CD8-positive, alpha-beta memory T cell (primary cell): ENCODE data around the gene PSKH1. TPM values are rescaled to one million over a fixed set of nuclear protein-coding genes. Genes with fewer than 3 reads are reported as not detected.

Experiments
- CTCF ChIA-PET: fragments of 350-600 bp; sonication (Branson Sonifier 250); formaldehyde crosslinking; loops from one replicate; lab custom pipeline; 2021; ENCODE audit warnings: antibody characterized with exemption; lab: Charles Lee
- POLR2A ChIA-PET: fragments of 350-600 bp; sonication (Branson Sonifier 250); formaldehyde crosslinking; loops from one replicate; lab custom pipeline; 2021; ENCODE audit warnings: antibody characterized with exemption; lab: Charles Lee
- DNase-seq, 5 donors: peaks; one replicate each; pipeline versions ENCODE4 v3.0.0 to v3.0.0-alpha.2; 2020 to 2022; ENCODE audit warnings: mixed read lengths in 1 of 5
- H3K27ac ChIP-seq: one replicate; pipeline ENCODE4 v1.7.0; 2013; ENCODE audit warnings: low read depth, mild to moderate bottlenecking, low read length, moderate library complexity
- H3K27me3 ChIP-seq: 2 replicates; pipeline ENCODE4 v1.7.0; 2013; ENCODE audit warnings: low read length, mild to moderate bottlenecking; ENCODE audit not compliant: insufficient read depth, poor library complexity, severe bottlenecking
- H3K36me3 ChIP-seq: 2 replicates; pipeline ENCODE4 v1.7.0; 2013; ENCODE audit warnings: mild to moderate bottlenecking, low read length, moderate library complexity; ENCODE audit not compliant: insufficient read depth
- H3K4me1 ChIP-seq: 2 replicates; pipeline ENCODE4 v1.7.0; 2013; ENCODE audit warnings: mild to moderate bottlenecking, low read length, moderate library complexity; ENCODE audit not compliant: insufficient read depth
- H3K4me3 ChIP-seq: 2 replicates; pipeline ENCODE4 v1.7.0; 2013; ENCODE audit warnings: mild to moderate bottlenecking, low read length
- H3K9me3 ChIP-seq: 2 replicates; pipeline ENCODE4 v1.7.0; 2013; ENCODE audit warnings: mild to moderate bottlenecking, low read length
- H3K27ac Mint-ChIP-seq, 8 donors: one replicate each; pipeline ENCODE4 v1.8.0; 2020 to 2021; ENCODE audit warnings: mixed read lengths in 8 of 8, mild to moderate bottlenecking in 6 of 8, inconsistent platforms in 3 of 8, moderate library complexity in 3 of 8
- H3K27me3 Mint-ChIP-seq, 2 donors: one replicate each; pipeline ENCODE4 v1.8.0; 2020 to 2021; ENCODE audit warnings: mixed read lengths in 2 of 2, mild to moderate bottlenecking in 1 of 2, moderate library complexity in 1 of 2
- H3K36me3 Mint-ChIP-seq, 3 donors: one replicate each; pipeline ENCODE4 v1.8.0; 2020 to 2021; ENCODE audit warnings: mixed read lengths in 3 of 3, inconsistent platforms in 1 of 3, mild to moderate bottlenecking in 1 of 3
- H3K4me1 Mint-ChIP-seq, 3 donors: one replicate each; pipeline ENCODE4 v1.8.0; 2020 to 2021; ENCODE audit warnings: mixed read lengths in 3 of 3, inconsistent platforms in 1 of 3, mild to moderate bottlenecking in 1 of 3
- H3K4me3 Mint-ChIP-seq, 7 donors: one replicate each; pipeline ENCODE4 v1.8.0; 2020 to 2021; ENCODE audit warnings: mixed read lengths in 7 of 7, mild to moderate bottlenecking in 6 of 7, moderate library complexity in 4 of 7, inconsistent platforms in 2 of 7
- H3K9me3 Mint-ChIP-seq, 5 donors: one replicate each; pipeline ENCODE4 v1.8.0; 2020 to 2022; ENCODE audit warnings: mixed read lengths in 5 of 5, mild to moderate bottlenecking in 3 of 5, moderate library complexity in 2 of 5, inconsistent platforms in 1 of 5
- polyA plus RNA-seq: library from polyadenylated mRNA; unstranded; fragments of 300-500 nt; fragmentation: Illumina TruSeq; gene quantifications from one replicate; pipeline ENCODE4 v1.2.3, GENCODE V29; 2021
- total RNA-seq, 2 experiments: library from RNA; stranded (reverse); gene quantifications; one replicate each; pipeline ENCODE4 v1.2.3, GENCODE V29; 2021

Gene PSKH1
- total and polyA plus RNA-seq, 3 experiments from 2014 or later: 13.6 to 27.0 (median 14.5) TPM

GRCh38 chr16:67975321-67976105, 82.5 kb downstream of the PSKH1 start:
- Histone ChIP-seq H3K27me3 (no peaks in the 10 kb centered on the region), H3K4me3 (no peak overlapping the region), H3K9me3 (no peaks in the 10 kb centered on the region), H3K27ac (no peak overlapping the region), H3K36me3 (no peaks in the 10 kb centered on the region), H3K4me1 (no peaks in the 10 kb centered on the region)
- Mint-ChIP-seq H3K27me3 (peaks cover 0 to 2% of the 10 kb centered on the region in 2 donors), H3K27ac (peak overlapping the region in 1 of 8 donors; percentile 32), H3K9me3 (no peaks in the 10 kb centered on the region), H3K4me3 (no peak overlapping the region), H3K36me3 (no peaks in the 10 kb centered on the region), H3K4me1 (no peaks in the 10 kb centered on the region)
- no peak for DNase-seq
- ChIA-PET POLR2A (no interaction called here), CTCF (interaction anchor here (1.6 kb wide), 1 partner anchor 40 kb away, joined by 4 read pairs; no protein-coding TSS in a partner anchor)

- no peak overlapping the region for H3K27ac ChIP-seq
- POLR2A ChIA-PET: no interaction called here
- no peaks in the 10 kb centered on the region for H3K36me3 ChIP-seq
- H3K4me1 ChIP-seq: no peaks in the 10 kb centered on the region
- CTCF ChIA-PET: no interaction called here
- no peaks in the 10 kb centered on the region for H3K9me3 ChIP-seq
- Mint-ChIP-seq H3K4me3 (no peak overlapping the region), H3K9me3 (no peaks in the 10 kb centered on the region), H3K36me3 (no peaks in the 10 kb centered on the region), H3K4me1 (no peaks in the 10 kb centered on the region), H3K27me3 (peaks cover 0 to 2% of the 10 kb centered on the region in 2 donors), H3K27ac (no peak overlapping the region)
- no peak overlapping the region for H3K4me3 ChIP-seq
- H3K27me3 ChIP-seq: no peaks in the 10 kb centered on the region
- no peak for DNase-seq
These were observed 83.2 kb downstream of the PSKH1 start for GRCh38 chr16:67976205-67976604.

- Histone ChIP-seq H3K4me1 (no peaks in the 10 kb centered on the region), H3K9me3 (no peaks in the 10 kb centered on the region), H3K27ac (no peak overlapping the region), H3K36me3 (no peaks in the 10 kb centered on the region), H3K27me3 (no peaks in the 10 kb centered on the region), H3K4me3 (no peak overlapping the region)
- Mint-ChIP-seq H3K4me1 (no peaks in the 10 kb centered on the region), H3K9me3 (no peaks in the 10 kb centered on the region), H3K36me3 (no peaks in the 10 kb centered on the region), H3K4me3 (no peak overlapping the region), H3K27ac (no peak overlapping the region), H3K27me3 (peaks cover 0 to 2% of the 10 kb centered on the region in 2 donors)
- no peak for DNase-seq
- POLR2A ChIA-PET: no interaction called here
- CTCF ChIA-PET: no interaction called here
These were observed 84.0 kb downstream of the PSKH1 start for GRCh38 chr16:67977005-67977404.

GRCh38 chr16:67977469-67978227, 84.6 kb downstream of the PSKH1 start:
- H3K36me3 Mint-ChIP-seq: no peaks in the 10 kb centered on the region
- no peaks in the 10 kb centered on the region for H3K27me3 ChIP-seq
- peak overlapping the region in 1 of 8 donors; percentile 31 for H3K27ac Mint-ChIP-seq

More at GRCh38 chr16:67977469-67978227, 84.6 kb downstream of the PSKH1 start:
- H3K4me1 ChIP-seq: no peaks in the 10 kb centered on the region
- H3K4me3 ChIP-seq: no peak overlapping the region
- no peaks in the 10 kb centered on the region for H3K9me3 ChIP-seq
- H3K27ac ChIP-seq: no peak overlapping the region
- Mint-ChIP-seq H3K4me3 (no peak overlapping the region), H3K27me3 (peaks cover 0 to 2% of the 10 kb centered on the region in 2 donors), H3K9me3 (no peaks in the 10 kb centered on the region), H3K4me1 (no peaks in the 10 kb centered on the region)
- no peaks in the 10 kb centered on the region for H3K36me3 ChIP-seq
- POLR2A ChIA-PET: no interaction called here
- no peak for DNase-seq
- CTCF ChIA-PET: interaction anchor here (1.1 kb wide), 1 partner anchor 94 kb away, joined by 3 read pairs; no protein-coding TSS in a partner anchor

Other genes starting within 250 kb of the PSKH1 start
- 100 to 1,000 TPM; 124 to 139 TPM for gene CARMIL2, start 248.1 kb upstream of the PSKH1 start, total RNA-seq
- gene CARMIL2, start 248.1 kb upstream of the PSKH1 start, polyA plus RNA-seq: 24.5 TPM
- 10 to 100 TPM; 79.1 to 81.7 TPM for gene ACD, start 233.0 kb upstream of the PSKH1 start, total RNA-seq
- gene ACD, start 233.0 kb upstream of the PSKH1 start, polyA plus RNA-seq: 55.6 TPM
- gene PARD6A, start 232.3 kb upstream of the PSKH1 start, total RNA-seq: 10 to 100 TPM; 16.7 to 18.3 TPM
- 14.7 TPM for gene PARD6A, start 232.3 kb upstream of the PSKH1 start, polyA plus RNA-seq
- 10 to 100 TPM; 15.1 to 15.6 TPM for gene ENKD1, start 226.5 kb upstream of the PSKH1 start, total RNA-seq
- 1.7 TPM for gene ENKD1, start 226.5 kb upstream of the PSKH1 start, polyA plus RNA-seq
- 1 to 10 TPM in 1 of 2 experiments, under 1 TPM in 1; 0.79 to 1.9 TPM for gene C16orf86, start 226.4 kb upstream of the PSKH1 start, total RNA-seq
- gene C16orf86, start 226.4 kb upstream of the PSKH1 start, polyA plus RNA-seq: 2.7 TPM
- gene GFOD2, start 173.9 kb upstream of the PSKH1 start, total RNA-seq: 10 to 100 TPM; 21.3 to 23.7 TPM
- gene GFOD2, start 173.9 kb upstream of the PSKH1 start, polyA plus RNA-seq: 11.2 TPM
- gene RANBP10, start 86.7 kb upstream of the PSKH1 start, total RNA-seq: 10 to 100 TPM; 18.9 to 20.0 TPM
- 11.1 TPM for gene RANBP10, start 86.7 kb upstream of the PSKH1 start, polyA plus RNA-seq
- 1 to 10 TPM; 1.2 to 1.5 TPM for gene TSNAXIP1, start 86.4 kb upstream of the PSKH1 start, total RNA-seq
- 0.13 TPM for gene TSNAXIP1, start 86.4 kb upstream of the PSKH1 start, polyA plus RNA-seq
- gene THAP11, start 50.9 kb upstream of the PSKH1 start, total RNA-seq: 10 to 100 TPM; 52.6 to 55.1 TPM
- gene THAP11, start 50.9 kb upstream of the PSKH1 start, polyA plus RNA-seq: 153 TPM
- 100 to 1,000 TPM; 181 TPM for gene NUTF2, start 46.3 kb upstream of the PSKH1 start, total RNA-seq
- gene NUTF2, start 46.3 kb upstream of the PSKH1 start, polyA plus RNA-seq: 129 TPM
- 10 to 100 TPM; 56.5 to 58.6 TPM for gene CENPT, start 45.6 kb upstream of the PSKH1 start, total RNA-seq
- gene CENPT, start 45.6 kb upstream of the PSKH1 start, polyA plus RNA-seq: 14.3 TPM
- 100 to 1,000 TPM; 105 to 108 TPM for gene EDC4, start 20.2 kb upstream of the PSKH1 start, total RNA-seq
- gene EDC4, start 20.2 kb upstream of the PSKH1 start, polyA plus RNA-seq: 30.1 TPM
- gene NRN1L, start 8.4 kb upstream of the PSKH1 start, total RNA-seq: under 1 TPM in 1 of 2 experiments, not detected in 1; 0.97 TPM
- 0.83 TPM for gene NRN1L, start 8.4 kb upstream of the PSKH1 start, polyA plus RNA-seq
- 1 to 10 TPM; 4.1 to 4.9 TPM for gene CTRL, start 38.6 kb downstream of the PSKH1 start, total RNA-seq
- 1.5 TPM for gene CTRL, start 38.6 kb downstream of the PSKH1 start, polyA plus RNA-seq
- gene PSMB10, start 43.6 kb downstream of the PSKH1 start, total RNA-seq: 100 to 1,000 TPM; 176 to 189 TPM
- gene PSMB10, start 43.6 kb downstream of the PSKH1 start, polyA plus RNA-seq: 518 TPM
- gene LCAT, start 50.9 kb downstream of the PSKH1 start, total RNA-seq: 10 to 100 TPM; 12.7 to 12.8 TPM
- gene LCAT, start 50.9 kb downstream of the PSKH1 start, polyA plus RNA-seq: 0.74 TPM
- 10 to 100 TPM; 30.6 to 34.1 TPM for gene SLC12A4, start 75.4 kb downstream of the PSKH1 start, total RNA-seq
- gene SLC12A4, start 75.4 kb downstream of the PSKH1 start, polyA plus RNA-seq: 5.1 TPM
- under 1 TPM; 0.18 TPM for gene DPEP3, start 87.2 kb downstream of the PSKH1 start, total RNA-seq
- 0.10 TPM for gene DPEP3, start 87.2 kb downstream of the PSKH1 start, polyA plus RNA-seq
- gene DPEP2, start 106.2 kb downstream of the PSKH1 start, total RNA-seq: 1 to 10 TPM; 6.2 to 6.4 TPM
- gene DPEP2, start 106.2 kb downstream of the PSKH1 start, polyA plus RNA-seq: 34.0 TPM
- gene DPEP2NB, start 122.7 kb downstream of the PSKH1 start, total RNA-seq: not detected
- not detected for gene DPEP2NB, start 122.7 kb downstream of the PSKH1 start, polyA plus RNA-seq
- 10 to 100 TPM; 28.3 to 29.2 TPM for gene DDX28, start 130.0 kb downstream of the PSKH1 start, total RNA-seq
- gene DDX28, start 130.0 kb downstream of the PSKH1 start, polyA plus RNA-seq: 31.5 TPM
- gene DUS2, start 130.0 kb downstream of the PSKH1 start, total RNA-seq: 10 to 100 TPM; 31.3 to 32.2 TPM
- 15.3 TPM for gene DUS2, start 130.0 kb downstream of the PSKH1 start, polyA plus RNA-seq
- 10 to 100 TPM; 91.1 to 95.9 TPM for gene NFATC3, start 192.1 kb downstream of the PSKH1 start, total RNA-seq
- gene NFATC3, start 192.1 kb downstream of the PSKH1 start, polyA plus RNA-seq: 120 TPM